Stomach (tissue), 9 donors: ENCODE data around the gene ZNF691. TPM values are rescaled to one million over a fixed set of nuclear protein-coding genes. Genes with fewer than 3 reads are reported as not detected.

Experiments used
- DNase-seq, 2 donors: peaks; one replicate each; pipeline versions ENCODE4 v3.0.0 to v3.0.0-alpha.2; 2013 to 2019
- H3K27ac ChIP-seq, 5 donors: fragments of 200-600 bp in 4 of 5; sonication (generic) in 4 of 5; one replicate each; pipeline ENCODE4 v1.5.1; 2013 to 2019; ENCODE audit warnings: mild to moderate bottlenecking in 1 of 5, moderate library complexity in 1 of 5
- H3K27me3 ChIP-seq, 3 donors: fragments of 200-600 bp; sonication (generic); one replicate each; pipeline ENCODE4 v1.5.1; 2017 to 2019; ENCODE audit warnings: mixed run types in 1 of 3
- H3K36me3 ChIP-seq, 4 donors: fragments of 200-600 bp; sonication (generic); 1 replicate in 3 of 4; 2 replicates in 1 of 4; pipeline ENCODE4 v1.5.1; 2016 to 2019
- H3K4me1 ChIP-seq, 4 donors: fragments of 200-600 bp; sonication (generic); one replicate each; pipeline ENCODE4 v1.5.1; 2016 to 2019
- H3K4me3 ChIP-seq, 4 donors: fragments of 200-600 bp; sonication (generic) in 3 of 4; one replicate each; pipeline ENCODE4 v1.5.1; 2016 to 2019; ENCODE audit warnings: mild to moderate bottlenecking in 1 of 4
- H3K9me3 ChIP-seq, 4 donors: fragments of 200-600 bp; sonication (generic); one replicate each; pipeline ENCODE4 v1.5.1; 2016 to 2019
- EP300 ChIP-seq: sonication (generic); formaldehyde crosslinking; IDR thresholded peaks from one replicate; pipeline ENCODE4 v1.6.1; 2017; ENCODE audit warnings: antibody characterized with exemption
- POLR2A ChIP-seq, 4 donors: fragments of 450-650 bp; IDR thresholded peaks; one replicate each; pipeline ENCODE4 v1.6.1; 2016; ENCODE audit warnings: antibody characterized with exemption in 4 of 4, control low read depth in 2 of 4, mild to moderate bottlenecking in 1 of 4, moderate library complexity in 1 of 4
- POLR2AphosphoS5 ChIP-seq, 3 donors: sonication (generic); formaldehyde crosslinking; IDR thresholded peaks; one replicate each; pipeline ENCODE4 v1.6.1; 2016; ENCODE audit warnings: antibody characterized with exemption in 3 of 3
- WGBS, 5 donors: extraction: QIAGEN DNeasy Blood & Tissue Kit in 3 of 5; methylation state at CpG; one replicate each; pipeline versions ENCODE4 v1.1.5 to v1.1.7; 2013 to 2018; 5-methylcytosine and 5-hydroxymethylcytosine counted together
- intact Hi-C: fragments of 100-400 bp; cut with DNase I; formaldehyde crosslinking; loops from one replicate; pipeline ENCODE4 v1.15.1; 2023; ENCODE audit warnings: low total_unique reads
- polyA plus RNA-seq, 3 donors: library from polyadenylated mRNA; stranded (reverse); fragments of 200-250 nt; gene quantifications; one replicate each; pipeline ENCODE4 v1.2.3, GENCODE V29; 2013
- total RNA-seq, 5 donors: library from RNA; depleted of rRNA; stranded (reverse); fragments of >200 nt; gene quantifications; one replicate each; pipeline versions ENCODE4 v1.1.0 to v1.2.3, GENCODE V29; 2014 to 2016
- TF ChIP-seq, protein P1 (sequence below), 7 experiments: fragments of 450-650 bp in 4 of 7; fragments of 200-600 bp in 3 of 7; sonication (generic) in 3 of 7; IDR thresholded peaks; one replicate each; pipeline ENCODE4 v1.5.1; 2016 to 2019; ENCODE audit warnings: antibody characterized with exemption in 7 of 7, control low read depth in 2 of 7, mild to moderate bottlenecking in 1 of 7
- donor health status: healthy with polysubstance abuse.
- donor health status: Bipolar disorder and iron deficiency.
- donor health status: healthy.

Gene ZNF691
- total and polyA plus RNA-seq, 8 donors: 1.2 to 12.8 (median 5.7) TPM

DNA sequence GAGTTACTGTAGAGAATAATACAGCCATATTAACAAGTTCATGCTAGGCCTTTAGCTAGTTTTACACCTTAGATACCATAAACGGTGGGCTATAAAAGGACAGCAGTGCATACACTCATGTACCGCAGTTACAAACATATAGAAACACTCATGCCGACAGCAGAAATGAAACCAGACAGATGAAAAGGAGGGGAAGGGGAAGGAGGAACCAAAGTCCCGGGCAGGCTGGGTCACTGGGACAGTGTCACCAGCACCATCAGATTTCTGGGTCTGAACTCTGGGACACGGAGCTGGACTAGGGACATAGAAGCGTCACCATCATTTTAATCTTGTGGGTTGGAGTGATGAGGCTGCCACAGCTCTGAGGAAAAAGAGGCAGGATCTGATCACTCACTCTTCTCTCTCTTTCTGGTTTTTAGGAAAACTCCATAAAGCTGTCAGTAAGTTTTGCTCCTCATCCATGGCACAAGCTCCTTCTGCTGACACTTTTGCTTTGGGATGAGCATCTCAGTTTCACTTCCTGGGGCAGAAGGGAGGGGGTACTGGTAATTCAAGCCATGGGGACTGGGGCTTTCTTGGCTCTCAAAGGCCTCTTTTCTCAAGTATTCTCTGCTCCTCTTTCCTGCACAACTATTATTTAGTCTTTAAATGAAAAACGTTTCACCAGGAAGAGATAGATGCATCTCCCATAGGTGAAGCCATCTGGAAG, 7.8 kb upstream of the ZNF691 start:
- H3K27ac ChIP-seq: peak overlapping the region in 1 of 5 donors; percentile 20
- intact Hi-C loops: no loop called here
- peaks cover 0 to 57% (median 26%) of the 10 kb centered on the region in 4 donors for H3K36me3 ChIP-seq
- no peaks in the 10 kb centered on the region for H3K4me1 ChIP-seq
- TF ChIP-seq, protein P1, sequence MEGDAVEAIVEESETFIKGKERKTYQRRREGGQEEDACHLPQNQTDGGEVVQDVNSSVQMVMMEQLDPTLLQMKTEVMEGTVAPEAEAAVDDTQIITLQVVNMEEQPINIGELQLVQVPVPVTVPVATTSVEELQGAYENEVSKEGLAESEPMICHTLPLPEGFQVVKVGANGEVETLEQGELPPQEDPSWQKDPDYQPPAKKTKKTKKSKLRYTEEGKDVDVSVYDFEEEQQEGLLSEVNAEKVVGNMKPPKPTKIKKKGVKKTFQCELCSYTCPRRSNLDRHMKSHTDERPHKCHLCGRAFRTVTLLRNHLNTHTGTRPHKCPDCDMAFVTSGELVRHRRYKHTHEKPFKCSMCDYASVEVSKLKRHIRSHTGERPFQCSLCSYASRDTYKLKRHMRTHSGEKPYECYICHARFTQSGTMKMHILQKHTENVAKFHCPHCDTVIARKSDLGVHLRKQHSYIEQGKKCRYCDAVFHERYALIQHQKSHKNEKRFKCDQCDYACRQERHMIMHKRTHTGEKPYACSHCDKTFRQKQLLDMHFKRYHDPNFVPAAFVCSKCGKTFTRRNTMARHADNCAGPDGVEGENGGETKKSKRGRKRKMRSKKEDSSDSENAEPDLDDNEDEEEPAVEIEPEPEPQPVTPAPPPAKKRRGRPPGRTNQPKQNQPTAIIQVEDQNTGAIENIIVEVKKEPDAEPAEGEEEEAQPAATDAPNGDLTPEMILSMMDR (IDR thresholded peaks at IDR 0.05): no peak
- TF ChIP-seq POLR2AphosphoS5 (IDR thresholded peaks at IDR 0.05): no peak
- TF ChIP-seq POLR2A (IDR thresholded peaks at IDR 0.05): no peak
- TF ChIP-seq EP300: no peak
- no peak for DNase-seq
- 86 to 90% (median 87%) methylated on average over 7 of the region's 7 CpGs for WGBS, 5 donors
- no peak overlapping the region for H3K4me3 ChIP-seq
- H3K27me3 ChIP-seq: no peaks in the 10 kb centered on the region
- H3K9me3 ChIP-seq: no peaks in the 10 kb centered on the region

DNA sequence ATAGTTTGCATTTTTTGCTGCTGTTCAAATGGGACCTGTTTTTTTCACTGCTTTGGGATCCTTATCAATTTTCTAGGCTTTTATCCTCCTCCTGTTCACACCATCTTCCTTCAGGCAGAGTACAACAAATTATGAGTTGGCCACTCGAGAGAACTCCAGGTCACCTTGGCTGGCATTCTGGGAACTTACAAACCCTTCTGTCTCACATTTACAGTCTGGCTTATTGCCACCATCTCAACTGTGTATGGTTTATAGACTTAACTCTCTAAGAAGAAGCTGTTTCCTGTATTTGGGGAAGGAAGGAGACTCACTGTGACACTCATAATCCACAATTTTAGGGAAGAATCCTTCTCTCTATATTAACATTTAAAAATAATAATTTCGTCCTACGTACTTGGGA, 5.4 kb upstream of the ZNF691 start:
- WGBS, 5 donors: 69 to 77% (median 72%) methylated on average over 3 of the region's 3 CpGs
- intact Hi-C loops: no loop called here
- TF ChIP-seq POLR2AphosphoS5 (IDR thresholded peaks at IDR 0.05) (no peak), POLR2A (IDR thresholded peaks at IDR 0.05) (no peak), EP300 (no peak)
- TF ChIP-seq, protein P1 (IDR thresholded peaks at IDR 0.05): no peak
- no peak overlapping the region for H3K27ac ChIP-seq
- peaks cover 0 to 10% (median 7%) of the 10 kb centered on the region in 4 donors for H3K4me1 ChIP-seq
- H3K9me3 ChIP-seq: no peaks in the 10 kb centered on the region
- H3K4me3 ChIP-seq: no peak overlapping the region
- no peak for DNase-seq
- H3K36me3 ChIP-seq: peaks cover 0 to 49% (median 21%) of the 10 kb centered on the region in 4 donors
- no peaks in the 10 kb centered on the region for H3K27me3 ChIP-seq

DNA sequence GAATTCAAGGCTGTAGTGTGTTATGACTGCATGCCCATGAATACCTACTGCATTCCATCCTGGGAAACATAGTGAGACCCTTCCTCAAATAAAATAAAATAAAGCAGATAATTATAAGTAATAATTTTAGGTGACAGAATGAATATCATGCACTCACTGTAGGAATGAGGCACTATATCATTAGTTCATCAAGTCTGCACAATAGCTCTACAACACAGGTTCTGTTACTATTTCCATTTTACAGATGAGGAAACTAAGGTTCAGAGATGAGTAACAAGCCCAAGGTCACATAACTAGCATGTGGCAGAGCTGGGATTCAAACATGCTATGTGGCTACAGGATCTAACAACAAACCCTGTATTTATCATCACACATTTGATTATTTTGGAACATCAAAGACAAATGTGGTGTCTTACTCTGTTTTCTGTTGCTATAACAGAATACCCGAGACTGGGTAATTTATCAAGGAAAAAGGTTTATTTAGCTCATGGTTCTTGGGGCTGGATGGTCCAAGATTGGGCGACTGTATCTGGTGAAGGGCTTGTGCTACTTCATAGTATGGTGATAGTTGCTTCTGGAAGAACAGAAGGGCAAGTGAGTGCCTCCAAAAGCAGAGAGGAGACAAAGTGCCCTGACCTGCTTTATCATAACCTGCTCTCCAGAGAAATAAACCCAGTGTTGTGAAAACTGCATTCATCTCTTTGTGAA, 4.8 kb upstream of the ZNF691 start:
- H3K4me1 ChIP-seq: peaks cover 0 to 11% (median 8%) of the 10 kb centered on the region in 4 donors
- H3K36me3 ChIP-seq: peaks cover 0 to 49% (median 21%) of the 10 kb centered on the region in 4 donors
- H3K4me3 ChIP-seq: no peak overlapping the region
- TF ChIP-seq EP300 (no peak), POLR2AphosphoS5 (IDR thresholded peaks at IDR 0.05) (no peak), POLR2A (IDR thresholded peaks at IDR 0.05) (no peak)
- TF ChIP-seq, protein P1 (IDR thresholded peaks at IDR 0.05): no peak
- no peak for DNase-seq
- H3K27me3 ChIP-seq: no peaks in the 10 kb centered on the region
- 70 to 92% (median 86%) methylated on average over 2 of the region's 2 CpGs for WGBS, 5 donors
- intact Hi-C loops: no loop called here
- H3K9me3 ChIP-seq: no peaks in the 10 kb centered on the region
- no peak overlapping the region for H3K27ac ChIP-seq

DNA sequence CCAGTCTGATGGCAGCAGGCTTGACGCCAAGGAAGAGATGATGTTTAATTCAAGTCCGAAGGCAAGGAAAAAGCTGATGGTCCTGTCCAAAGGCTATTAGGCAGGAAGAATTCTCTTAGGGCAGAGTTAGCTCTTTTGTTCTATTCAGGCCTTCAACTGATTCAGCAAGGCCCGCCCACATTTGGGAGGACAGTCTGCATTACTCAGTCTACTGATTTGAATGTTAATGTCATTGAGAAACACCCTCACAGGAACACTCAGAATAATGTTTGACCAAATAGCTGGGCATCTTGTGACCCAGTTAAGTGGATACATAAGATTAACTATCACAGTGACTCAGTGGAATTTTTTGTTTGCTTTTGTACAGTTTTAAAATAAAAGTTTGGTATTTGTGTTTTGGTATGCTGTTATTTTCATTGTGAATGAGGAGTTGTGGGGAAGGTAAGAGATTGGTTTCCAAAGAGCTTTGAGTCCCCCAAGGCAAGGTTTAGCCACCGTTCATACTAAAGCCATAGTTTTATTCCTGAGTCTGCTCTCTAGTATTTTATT, 1.7 kb upstream of the ZNF691 start:
- Histone ChIP-seq H3K27me3 (no peaks in the 10 kb centered on the region), H3K4me1 (peaks cover 9 to 34% (median 24%) of the 10 kb centered on the region in 4 donors), H3K9me3 (no peaks in the 10 kb centered on the region), H3K27ac (no peak overlapping the region), H3K4me3 (no peak overlapping the region), H3K36me3 (peaks cover 0 to 38% (median 22%) of the 10 kb centered on the region in 4 donors)
- DNase-seq: no peak
- no peak for TF ChIP-seq POLR2AphosphoS5 (IDR thresholded peaks at IDR 0.05)
- TF ChIP-seq, protein P1 (IDR thresholded peaks at IDR 0.05): no peak
- no peak for TF ChIP-seq POLR2A (IDR thresholded peaks at IDR 0.05)
- no peak for TF ChIP-seq EP300
- intact Hi-C loops: no loop called here
- 85 to 92% (median 92%) methylated on average over 4 of the region's 4 CpGs for WGBS, 5 donors
